HG02571 (cell line): ENCODE measurements around the gene FAM161A.
"Not testable (repeated sequence)": the region's sequence is repeated elsewhere in the genome, so short reads cannot be mapped to it uniquely, and the experiment has no call there.

Source experiments
- ATAC-seq: cut with Tn5 transposase; IDR thresholded peaks from one replicate; pipeline ENCODE4 v1.9.1; 2021; ENCODE audit warnings: mild to moderate bottlenecking, moderate library complexity; ENCODE audit not compliant: unreplicated experiment

The FAM161A gene

DNA sequence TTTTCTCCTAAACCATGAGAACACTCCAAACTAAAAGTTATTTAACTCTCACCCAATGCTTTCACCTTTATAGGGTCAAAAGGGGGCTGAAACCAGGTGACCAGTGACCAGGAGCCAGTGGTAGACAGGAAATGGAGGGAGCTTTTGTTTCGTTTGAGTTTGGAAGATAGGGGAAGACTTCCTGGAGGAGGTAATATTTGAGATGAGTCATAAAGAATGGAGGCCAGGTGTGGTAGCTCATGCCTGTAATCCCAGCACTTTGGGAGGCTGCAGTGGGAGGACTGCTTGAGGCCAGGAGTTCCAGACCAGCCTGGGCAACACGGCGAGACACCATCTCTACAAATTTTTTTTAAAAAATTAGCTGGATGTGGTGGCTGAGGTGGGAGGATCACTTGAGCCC is 8.5 kb downstream of the FAM161A start:
- no peak for ATAC-seq

DNA sequence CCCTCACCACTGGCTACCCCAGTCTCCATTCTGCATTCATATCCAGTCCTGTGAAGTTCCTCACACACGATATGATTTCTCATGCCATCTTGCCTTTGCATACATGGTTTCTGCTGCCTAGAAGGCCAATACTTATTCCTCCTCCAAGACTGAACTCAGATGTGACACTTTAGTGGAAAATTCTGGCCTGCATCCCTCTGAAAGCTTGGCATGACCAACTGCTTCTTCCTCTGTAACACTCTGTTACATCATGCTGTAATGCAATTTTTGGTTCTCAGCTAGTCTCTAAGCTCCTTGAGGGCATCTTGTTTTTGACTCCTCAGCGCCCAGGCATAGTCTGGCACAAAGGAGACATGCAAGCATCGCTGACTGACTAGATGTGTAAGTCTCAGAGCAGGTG is 12.6 kb downstream of the FAM161A start:
- no peak for ATAC-seq

DNA sequence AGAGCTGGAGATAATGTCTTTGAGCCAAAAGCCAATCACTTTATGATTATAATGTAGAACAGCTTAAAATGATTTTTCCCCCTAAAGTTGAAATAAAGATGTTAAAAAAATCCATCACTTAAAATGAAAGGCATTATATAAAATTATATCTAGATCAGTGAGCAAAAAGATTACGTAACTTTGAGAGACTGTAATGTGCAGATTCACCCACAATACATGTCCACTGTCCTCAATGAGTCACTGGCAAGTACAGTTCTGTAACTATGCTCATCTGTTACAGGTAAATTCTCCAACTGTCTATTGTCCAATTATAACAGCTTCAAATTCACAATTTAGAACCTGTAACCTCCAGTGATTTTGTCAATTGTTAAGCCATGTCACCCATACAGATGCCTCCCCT is 19.0 kb downstream of the FAM161A start:
- no peak for ATAC-seq

DNA sequence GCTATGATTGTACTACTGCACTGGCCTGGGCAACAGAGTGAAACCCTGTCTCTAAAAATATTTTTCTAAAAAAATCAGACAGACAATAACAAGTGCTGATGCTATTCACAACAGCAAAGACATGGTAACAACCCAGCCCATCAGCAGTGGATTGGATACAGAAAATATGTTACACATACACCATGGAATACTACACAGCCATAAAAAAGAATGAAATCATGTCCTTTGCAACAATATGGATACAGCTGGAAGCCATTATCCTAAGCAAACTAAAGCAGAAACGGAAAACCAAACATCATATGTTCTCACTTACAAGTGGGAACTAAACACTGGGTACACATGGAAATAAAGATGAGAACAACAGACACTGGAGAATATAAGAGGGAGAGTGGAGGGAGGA is 19.9 kb downstream of the FAM161A start:
- no peak for ATAC-seq

DNA sequence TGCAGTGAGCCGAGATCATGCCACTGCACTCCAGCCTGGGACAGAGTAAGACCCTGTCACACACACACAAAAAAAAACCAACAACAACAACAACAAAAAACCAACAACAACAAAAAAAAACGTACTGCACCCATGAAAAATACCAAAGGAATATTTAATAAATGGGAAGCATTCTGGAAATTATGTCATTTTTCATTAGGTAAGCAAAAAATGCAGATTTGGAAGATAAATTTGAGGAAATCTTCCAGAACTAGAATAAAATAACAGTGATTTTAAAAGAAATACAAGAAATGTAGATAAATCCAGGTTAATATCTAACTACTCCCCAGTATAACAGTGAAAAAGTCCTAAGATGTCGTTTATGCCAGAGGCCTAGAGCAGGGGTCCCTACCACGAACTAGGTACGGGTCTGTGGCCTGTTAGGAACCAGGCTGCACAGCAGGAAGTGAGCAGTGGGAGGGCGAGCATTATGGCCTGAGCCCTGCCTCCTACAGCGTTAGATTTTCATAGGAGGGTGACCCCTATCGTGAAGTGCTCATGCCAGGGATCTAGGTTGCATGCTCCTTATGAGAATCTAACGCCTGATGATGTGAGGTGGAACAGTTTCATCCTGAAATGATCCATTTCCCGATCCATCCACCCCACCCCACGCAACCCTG is 21.5 kb downstream of the FAM161A start:
- no peak for ATAC-seq

DNA sequence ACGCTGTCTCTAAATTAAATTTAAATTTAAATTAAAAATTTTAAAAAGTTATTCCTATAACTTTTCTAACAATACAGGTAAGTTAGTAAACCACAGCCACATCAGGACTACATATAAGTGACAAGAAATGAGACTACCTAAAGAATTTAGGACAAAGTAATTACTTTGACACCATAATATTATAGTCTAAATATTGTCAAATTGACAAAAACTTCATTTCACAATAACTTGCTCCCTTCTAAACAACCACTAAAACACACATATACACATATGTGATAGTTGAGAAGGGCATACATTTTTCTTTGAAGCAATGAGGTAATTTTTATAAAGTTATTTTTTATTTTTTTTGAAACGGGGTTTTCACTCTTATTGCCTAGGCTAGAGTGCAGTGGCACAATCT is 31.6 kb downstream of the FAM161A start:
- ATAC-seq, result no peak

DNA sequence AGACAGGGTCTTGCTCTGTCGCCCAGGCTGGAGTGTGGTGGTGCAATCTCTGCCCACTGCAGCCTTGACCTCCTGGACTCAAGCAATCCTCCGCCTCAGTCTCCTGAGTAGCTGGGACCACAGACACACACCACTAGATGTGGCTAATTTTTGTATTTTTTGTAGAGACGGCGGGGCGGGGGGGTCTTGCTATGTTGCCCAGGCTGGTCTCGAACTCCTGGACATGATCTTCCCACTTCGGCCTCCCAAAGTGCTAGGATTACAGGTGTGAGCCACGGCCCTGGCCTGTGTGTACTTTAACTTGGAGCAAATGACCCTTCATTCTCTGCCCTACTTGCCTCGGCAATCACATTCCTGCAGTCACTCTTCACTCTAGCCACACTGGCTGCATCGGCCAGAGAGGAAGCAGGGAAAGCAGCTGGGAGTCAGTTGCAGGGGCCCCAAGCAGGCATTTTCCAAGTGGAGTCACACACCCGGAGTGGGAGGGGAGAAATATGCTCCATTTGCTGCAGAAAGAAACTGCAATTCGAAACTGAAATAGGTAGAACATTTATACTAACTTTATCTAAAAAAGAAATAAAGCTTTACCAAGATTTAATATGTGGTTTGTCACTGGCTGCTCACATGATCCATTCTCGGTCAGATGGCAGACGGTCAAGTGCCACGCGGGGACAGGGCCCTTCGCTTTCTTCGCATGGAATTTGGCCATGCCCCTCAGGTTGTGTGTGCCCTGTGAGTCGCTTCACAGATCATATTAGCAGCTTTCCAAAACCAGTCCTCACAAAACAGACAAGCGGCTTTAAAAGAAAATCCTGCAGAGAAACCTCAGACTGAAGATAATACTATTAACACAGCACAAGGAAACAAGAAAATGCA is 37.1 kb downstream of the FAM161A start:
- ATAC-seq, result no peak

DNA sequence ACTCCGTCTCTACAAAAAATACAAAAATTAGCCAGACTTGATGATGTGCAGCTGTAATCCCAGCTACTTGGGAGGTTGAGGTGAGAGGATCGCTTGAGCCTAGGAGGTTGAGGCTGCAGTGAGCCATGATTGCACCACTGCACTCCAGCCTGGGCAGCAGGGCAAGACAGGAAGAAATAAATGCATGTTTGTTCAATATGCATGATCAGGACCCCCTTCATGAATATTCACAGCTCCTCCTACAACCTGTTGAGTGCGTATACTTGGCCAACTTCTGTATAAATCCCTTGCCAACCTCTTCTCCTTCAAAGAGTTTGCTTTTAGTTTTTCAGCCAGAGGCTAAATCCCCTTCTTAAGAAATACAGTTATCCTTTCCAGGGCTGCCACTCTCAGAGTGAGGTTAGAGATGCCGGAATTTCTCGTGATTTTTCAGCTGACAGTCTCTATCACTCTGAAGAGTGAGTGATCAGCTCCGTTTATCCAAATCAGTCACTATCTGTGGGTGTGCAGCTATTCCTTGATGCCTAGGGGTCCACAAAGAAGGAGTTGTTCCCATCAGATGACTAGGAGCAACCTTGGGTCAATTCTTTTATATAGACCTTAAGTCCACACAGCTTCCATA is 39.2 kb downstream of the FAM161A start:
- ATAC-seq, result no peak

DNA sequence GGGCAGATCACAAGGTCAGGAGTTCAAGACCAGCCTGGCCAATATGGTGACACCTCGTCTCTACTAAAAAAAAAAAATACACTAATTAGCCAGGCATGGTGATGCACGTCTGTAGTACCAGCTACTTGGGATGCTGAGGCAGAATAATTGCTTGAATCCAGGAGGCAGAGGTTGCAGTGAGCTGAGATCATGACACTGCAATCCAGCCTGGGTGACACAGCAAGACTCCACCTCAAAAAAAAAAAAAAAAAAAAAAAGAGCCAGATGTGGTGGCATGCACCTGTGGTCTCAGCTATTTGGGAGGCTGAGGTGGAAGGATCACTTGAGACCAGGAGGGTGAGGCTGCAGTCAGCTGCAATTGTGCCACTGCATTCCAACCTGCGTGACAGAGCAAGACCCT is 40.5 kb downstream of the FAM161A start:
- not testable (repeated sequence) for ATAC-seq

DNA sequence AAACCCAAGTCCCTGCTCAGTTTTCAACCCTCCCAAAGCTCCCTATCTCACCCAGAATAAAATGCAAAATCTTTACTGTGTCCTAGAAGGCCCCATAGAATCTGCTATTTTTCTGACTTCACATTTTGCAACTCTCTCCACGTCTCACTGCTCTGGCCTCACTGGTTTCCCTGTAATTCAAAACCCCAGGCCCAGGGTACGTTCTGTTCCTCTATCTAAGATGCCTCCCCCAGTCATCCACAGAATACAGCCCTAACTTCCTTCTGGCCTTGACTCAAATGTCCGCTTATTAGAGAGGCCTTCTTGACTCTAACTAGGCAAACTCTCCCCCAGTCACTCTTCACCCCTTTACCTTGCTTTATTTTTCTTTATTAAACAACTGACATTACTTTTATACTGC is 42.0 kb downstream of the FAM161A start:
- no peak for ATAC-seq

DNA sequence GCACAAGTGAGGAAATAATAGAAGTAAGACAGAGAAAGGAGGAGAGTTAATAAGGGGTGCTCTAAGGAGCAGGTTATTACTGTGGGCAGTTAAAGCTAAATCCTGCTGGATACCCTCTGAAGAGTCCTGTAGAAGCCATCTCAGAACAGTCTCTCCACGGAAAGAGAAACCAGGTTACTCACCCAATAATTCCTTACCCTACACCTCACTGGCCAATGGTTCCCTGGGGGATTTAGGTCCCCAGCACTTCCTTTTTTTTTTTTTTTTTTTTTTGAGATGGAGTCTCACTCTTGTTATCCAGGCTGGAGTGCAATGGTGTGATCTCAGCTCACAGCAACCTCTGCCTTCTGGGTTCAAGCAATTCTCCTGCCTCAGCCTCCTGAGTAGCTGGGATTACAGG is 43.7 kb downstream of the FAM161A start:
- ATAC-seq, result not testable (repeated sequence)

DNA sequence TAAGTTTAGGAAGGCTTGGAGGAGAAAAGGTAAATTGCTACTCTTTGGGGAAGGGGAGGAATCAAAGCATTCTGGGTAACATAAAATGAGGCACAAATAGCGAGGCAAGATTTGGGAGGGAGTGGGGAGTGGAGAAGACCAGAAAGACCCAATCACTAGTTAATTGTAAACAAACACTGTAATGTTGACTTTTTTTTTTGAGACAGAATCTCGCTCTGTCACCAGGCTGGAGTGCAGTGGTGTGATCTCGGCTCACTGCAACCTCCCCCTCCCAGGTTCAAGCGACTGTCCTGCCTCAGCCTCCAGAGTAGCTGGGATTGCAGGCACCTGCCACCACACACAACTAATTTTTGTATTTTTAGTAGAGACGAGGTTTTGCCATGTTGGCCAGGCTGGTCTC is 45.2 kb downstream of the FAM161A start:
- ATAC-seq, result not testable (repeated sequence)

DNA sequence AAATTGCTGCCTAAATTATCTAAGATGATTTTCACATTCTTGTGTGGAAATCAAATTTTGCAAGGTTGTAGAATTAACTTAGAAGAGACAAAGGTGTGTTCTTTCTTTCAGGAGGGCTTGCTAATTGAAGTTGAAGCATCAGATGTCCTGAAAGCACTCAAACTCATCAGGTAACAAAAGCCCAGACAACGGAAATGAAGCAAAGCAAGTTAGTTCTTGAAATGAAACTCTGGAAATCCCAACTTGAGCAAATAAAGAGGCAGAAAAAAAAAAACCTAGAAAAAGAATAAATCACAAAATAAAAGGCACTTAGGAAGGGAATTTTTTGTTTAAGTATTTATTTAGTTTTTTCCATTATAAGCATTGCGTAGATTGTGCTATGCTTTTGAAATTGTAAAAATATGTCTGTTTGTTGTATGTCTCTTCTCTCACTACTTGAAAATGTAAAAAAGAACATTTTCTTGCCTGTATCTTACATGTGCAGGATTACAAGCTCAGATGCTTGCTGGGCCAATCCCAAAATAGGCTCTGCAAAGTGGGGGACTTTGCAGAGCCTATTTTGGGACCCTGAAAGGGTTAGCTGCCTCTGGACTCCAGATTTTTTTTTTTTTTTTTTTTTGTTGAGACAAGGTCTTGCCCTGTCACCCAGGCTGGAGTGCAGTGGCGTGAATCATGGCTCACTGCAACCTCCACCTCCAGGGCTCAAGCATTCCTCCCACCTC is 46.7 kb downstream of the FAM161A start:
- no peak for ATAC-seq

DNA sequence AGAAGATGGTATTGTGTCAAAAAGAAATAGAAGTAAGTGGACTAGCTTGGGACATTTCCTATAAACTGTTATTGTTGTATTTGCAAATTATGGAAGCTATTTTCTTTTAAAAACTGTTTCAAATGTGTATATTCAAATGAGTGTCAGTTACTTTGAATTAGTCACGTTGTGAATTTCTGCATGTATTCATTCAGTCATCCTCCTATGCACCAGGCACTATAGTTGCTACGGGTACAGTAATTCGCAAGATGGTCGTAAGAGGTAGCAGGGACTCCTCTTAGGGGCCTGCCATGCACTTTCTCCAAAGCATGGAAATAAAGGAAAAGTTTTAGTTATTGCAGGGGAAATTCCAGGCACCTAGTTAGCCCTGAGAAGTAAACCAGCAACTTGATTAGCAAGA is 51.3 kb downstream of the FAM161A start:
- no peak for ATAC-seq

DNA sequence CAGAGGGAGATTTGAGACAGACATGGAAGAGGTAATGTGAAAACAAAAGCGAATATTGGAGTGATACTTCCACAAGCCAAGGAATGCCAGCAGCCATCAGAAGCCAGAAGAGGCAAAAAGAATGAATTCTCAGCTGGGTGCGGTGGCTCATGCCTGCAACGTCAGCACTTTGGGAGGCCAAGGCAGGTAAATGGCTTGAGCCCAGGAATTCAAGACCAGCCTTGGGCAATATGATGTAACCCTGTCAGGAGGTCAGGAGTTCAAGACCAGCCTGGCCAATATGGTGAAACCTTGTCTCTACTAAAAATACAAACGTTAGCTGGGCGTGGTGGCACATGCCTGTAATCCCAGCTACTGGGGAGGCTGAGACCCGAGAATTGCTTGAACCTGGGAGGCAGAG is 54.8 kb downstream of the FAM161A start:
- no peak for ATAC-seq

DNA sequence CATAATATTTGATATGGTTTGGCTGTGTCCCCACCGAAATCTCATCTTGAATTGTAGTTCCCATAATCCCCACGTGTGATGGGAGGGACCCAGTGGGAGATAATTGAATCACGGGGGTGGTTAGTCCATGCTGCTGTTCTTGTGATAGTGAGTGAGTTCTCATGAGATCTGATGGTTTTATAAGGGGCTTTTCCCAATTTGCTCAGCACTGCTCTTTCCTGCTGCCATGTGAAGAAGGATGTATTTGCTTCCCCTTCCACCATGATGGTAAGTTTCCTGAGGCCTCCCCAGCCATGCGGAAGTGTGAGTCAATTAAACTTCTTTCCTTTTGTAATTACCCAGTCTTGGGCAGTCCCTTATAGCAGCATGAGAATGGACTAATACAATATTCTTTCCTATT is 56.4 kb downstream of the FAM161A start:
- ATAC-seq, result not testable (repeated sequence)

DNA sequence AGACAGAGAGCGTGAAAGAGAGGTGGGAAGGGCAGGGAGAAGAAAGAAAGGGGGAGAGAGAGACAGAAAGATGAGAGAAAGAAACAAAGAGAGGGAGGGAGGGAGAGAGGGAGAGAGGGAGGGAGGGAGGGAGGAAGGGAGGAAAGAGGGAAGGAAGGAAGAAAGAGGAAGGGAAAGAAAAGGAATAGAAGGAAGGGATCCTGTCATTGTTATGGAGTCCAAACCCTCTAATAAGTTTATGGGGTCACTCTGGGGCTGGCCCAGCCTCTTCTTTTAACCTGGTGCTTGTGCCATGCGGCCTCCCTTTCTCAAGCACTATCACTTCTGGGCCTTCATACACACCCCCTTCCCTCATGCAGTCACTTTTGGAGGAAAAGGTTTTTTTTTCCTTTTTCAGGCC is 58.5 kb downstream of the FAM161A start:
- ATAC-seq, result no peak

DNA sequence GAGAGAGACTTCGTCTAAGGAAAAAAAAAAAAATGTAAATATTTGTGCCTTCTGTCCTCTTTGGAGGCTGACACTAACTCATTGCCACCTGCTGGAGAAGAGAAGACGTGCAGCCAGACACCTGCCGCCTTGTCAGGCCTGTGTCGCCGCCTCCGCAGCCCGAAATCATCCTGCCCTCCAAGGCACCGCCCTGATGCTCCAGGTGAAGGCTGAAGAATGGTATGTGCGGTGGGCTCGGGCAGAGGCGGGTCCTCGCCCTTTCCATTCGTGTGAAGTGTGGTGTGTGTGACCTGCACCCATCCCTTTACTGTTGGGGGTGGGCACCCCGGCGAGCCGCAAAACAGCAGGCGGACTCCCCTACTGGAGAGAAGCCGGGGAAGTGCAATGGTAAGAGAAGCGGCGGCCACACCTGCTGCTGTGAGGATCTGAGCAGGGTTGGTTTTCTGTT is 60.4 kb downstream of the FAM161A start:
- peak; percentile 68 for ATAC-seq

DNA sequence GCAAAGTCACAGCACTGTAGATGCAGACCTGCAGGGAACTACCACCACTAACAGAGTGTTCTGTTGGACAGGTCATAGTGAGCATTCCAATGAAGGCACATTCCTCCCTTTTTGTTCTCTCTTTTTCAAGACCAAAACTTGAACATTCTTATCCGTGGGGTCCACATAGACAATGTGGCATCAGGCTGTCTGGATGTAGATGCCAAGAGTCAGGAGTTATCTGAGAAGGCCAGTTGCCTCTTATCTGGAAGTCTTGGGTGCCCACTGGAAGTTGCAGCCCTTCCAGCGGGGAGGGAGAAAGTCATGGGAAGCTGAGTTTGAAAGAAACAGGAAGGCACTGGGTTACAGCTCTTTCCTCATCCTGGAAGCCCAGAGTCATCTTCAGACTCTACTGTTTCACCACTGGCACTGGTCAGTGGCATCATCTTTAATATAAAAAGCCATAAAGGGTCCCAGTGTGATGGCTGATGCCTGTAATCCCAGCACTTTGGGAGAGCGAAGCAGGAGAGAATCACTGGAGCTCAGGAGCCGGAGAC is 61.4 kb downstream of the FAM161A start:
- no peak for ATAC-seq

DNA sequence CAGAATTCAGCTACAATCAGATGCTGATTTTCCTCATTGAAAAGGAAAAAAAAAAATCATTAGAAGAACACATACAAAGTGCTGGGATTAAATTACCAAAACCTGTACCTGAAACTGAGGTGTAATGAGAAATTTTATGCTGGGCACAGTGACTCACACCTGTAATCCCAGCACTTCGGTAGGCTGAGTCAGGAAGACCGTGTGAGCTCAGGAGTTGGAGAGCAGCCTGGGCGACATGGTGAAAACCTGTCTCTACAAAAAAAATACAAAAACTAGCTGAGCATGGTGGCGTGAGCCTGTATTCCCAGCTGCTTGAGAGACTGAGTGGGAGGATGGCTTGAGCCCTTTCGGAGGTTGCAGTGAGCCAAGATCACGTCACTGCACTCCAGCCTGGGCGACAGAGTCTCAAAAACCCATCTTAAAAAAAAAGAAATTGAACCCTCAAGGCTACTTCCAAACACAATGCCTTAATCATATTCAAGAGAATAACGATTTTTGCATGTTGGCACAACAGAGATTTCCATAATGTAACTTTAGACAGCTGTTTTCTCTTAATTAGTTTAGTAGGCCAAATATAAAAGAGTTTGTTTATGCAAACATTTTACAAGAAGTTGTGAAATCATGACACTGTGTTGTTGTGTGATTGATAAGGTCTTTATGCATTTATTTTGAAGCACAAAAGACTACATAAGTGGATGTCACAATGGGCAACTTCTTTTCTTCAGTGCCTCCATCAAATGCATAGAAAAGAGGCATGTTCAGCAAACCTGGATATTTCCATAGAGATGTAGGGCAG is 63.9 kb downstream of the FAM161A start:
- no peak for ATAC-seq
